ENCODE measurements around the gene TRPM3. TPM values are rescaled to one million over a fixed set of nuclear protein-coding genes. Genes with fewer than 3 reads are reported as not detected.

TRPM3 gene
- total RNA-seq, 2 experiments from 2014 or later = not detected

GRCh38 chr9:71004196-71004595 is 117.2 kb downstream of the TRPM3 start:
- Mint-ChIP-seq H3K36me3 (no peaks in the 10 kb centered on the region), H3K9me3 (ENCODE audit: low read depth) (peaks cover 6% of the 10 kb centered on the region), H3K4me3 (no peak overlapping the region), H3K4me1 (no peaks in the 10 kb centered on the region), H3K27ac (no peak overlapping the region), H3K27me3 (no peaks in the 10 kb centered on the region)
- CTCF ChIA-PET = no interaction called here
- ATAC-seq = no peak
- DNase-seq = no peak

GRCh38 chr9:71003346-71003745 is 118.1 kb downstream of the TRPM3 start:
- CTCF ChIA-PET = no interaction called here
- no peak for DNase-seq

GRCh38 chr9:71001780-71002386 is 119.5 kb downstream of the TRPM3 start:
- H3K4me1 Mint-ChIP-seq = no peaks in the 10 kb centered on the region
- DNase-seq (no peak), ATAC-seq (no peak)
- no peak overlapping the region for H3K27ac Mint-ChIP-seq
- H3K36me3 Mint-ChIP-seq = no peaks in the 10 kb centered on the region
- no peak overlapping the region for H3K4me3 Mint-ChIP-seq
- CTCF ChIA-PET = interaction anchor here (0.7 to 1.2 kb wide), 2 partner anchors 361 to 364 kb away, joined by 3 read pairs; no protein-coding TSS in a partner anchor
- H3K9me3 Mint-ChIP-seq (ENCODE audit: low read depth) = peaks cover 6% of the 10 kb centered on the region
- H3K27me3 Mint-ChIP-seq = no peaks in the 10 kb centered on the region

More at GRCh38 chr9:71003346-71003745, 118.1 kb downstream of the TRPM3 start:
- H3K36me3 Mint-ChIP-seq = no peaks in the 10 kb centered on the region
- no peak overlapping the region for H3K27ac Mint-ChIP-seq
- no peaks in the 10 kb centered on the region for H3K4me1 Mint-ChIP-seq
- no peak overlapping the region for H3K4me3 Mint-ChIP-seq
- ATAC-seq = no peak
- no peaks in the 10 kb centered on the region for H3K27me3 Mint-ChIP-seq
- peaks cover 6% of the 10 kb centered on the region for H3K9me3 Mint-ChIP-seq (ENCODE audit: low read depth)

GRCh38 chr9:70998962-70999361 is 122.5 kb downstream of the TRPM3 start:
- Mint-ChIP-seq H3K27me3 (no peaks in the 10 kb centered on the region), H3K9me3 (ENCODE audit: low read depth) (no peaks in the 10 kb centered on the region), H3K4me1 (no peaks in the 10 kb centered on the region), H3K4me3 (no peak overlapping the region), H3K36me3 (no peaks in the 10 kb centered on the region), H3K27ac (no peak overlapping the region)
- DNase-seq (no peak), ATAC-seq (no peak)
- CTCF ChIA-PET = no interaction called here

- CTCF ChIA-PET = no interaction called here
Measured at GRCh38 chr9:70995511-70995910, 125.9 kb downstream of the TRPM3 start.

GRCh38 chr9:70994582-70994981 is 126.8 kb downstream of the TRPM3 start:
- H3K27me3 Mint-ChIP-seq = no peaks in the 10 kb centered on the region
- no peaks in the 10 kb centered on the region for H3K4me1 Mint-ChIP-seq
- H3K9me3 Mint-ChIP-seq (ENCODE audit: low read depth) = no peaks in the 10 kb centered on the region
- H3K27ac Mint-ChIP-seq = no peak overlapping the region
- DNase-seq = no peak
- no peak for ATAC-seq
- no peaks in the 10 kb centered on the region for H3K36me3 Mint-ChIP-seq
- CTCF ChIA-PET = no interaction called here
- H3K4me3 Mint-ChIP-seq = no peak overlapping the region

More at GRCh38 chr9:70995511-70995910, 125.9 kb downstream of the TRPM3 start:
- H3K27me3 Mint-ChIP-seq = no peaks in the 10 kb centered on the region
- H3K4me1 Mint-ChIP-seq = no peaks in the 10 kb centered on the region
- no peaks in the 10 kb centered on the region for H3K36me3 Mint-ChIP-seq
- no peak for ATAC-seq
- no peaks in the 10 kb centered on the region for H3K9me3 Mint-ChIP-seq (ENCODE audit: low read depth)
- H3K4me3 Mint-ChIP-seq = no peak overlapping the region
- no peak for DNase-seq
- H3K27ac Mint-ChIP-seq = no peak overlapping the region

GRCh38 chr9:70988551-70988950 is 132.9 kb downstream of the TRPM3 start:
- no peaks in the 10 kb centered on the region for H3K36me3 Mint-ChIP-seq
- peaks cover 4% of the 10 kb centered on the region for H3K9me3 Mint-ChIP-seq (ENCODE audit: low read depth)
- H3K4me1 Mint-ChIP-seq = no peaks in the 10 kb centered on the region
- no peak for ATAC-seq
- no peaks in the 10 kb centered on the region for H3K27me3 Mint-ChIP-seq
- H3K27ac Mint-ChIP-seq = no peak overlapping the region
- DNase-seq = no peak
- CTCF ChIA-PET = no interaction called here
- no peak overlapping the region for H3K4me3 Mint-ChIP-seq

- CTCF ChIA-PET = no interaction called here
- H3K36me3 Mint-ChIP-seq = no peaks in the 10 kb centered on the region
- no peak overlapping the region for H3K27ac Mint-ChIP-seq
- DNase-seq (no peak), ATAC-seq (no peak)
- no peak overlapping the region for H3K4me3 Mint-ChIP-seq
- peaks cover 8% of the 10 kb centered on the region for H3K9me3 Mint-ChIP-seq (ENCODE audit: low read depth)
- H3K4me1 Mint-ChIP-seq = no peaks in the 10 kb centered on the region
- H3K27me3 Mint-ChIP-seq = no peaks in the 10 kb centered on the region
Measured at GRCh38 chr9:70987986-70988385, 133.4 kb downstream of the TRPM3 start.

GRCh38 chr9:70986984-70987383 is 134.4 kb downstream of the TRPM3 start:
- CTCF ChIA-PET = interaction anchor here (0.6 kb wide), 1 partner anchor 32 kb away, joined by 3 read pairs; no protein-coding TSS in a partner anchor
- no peak for ATAC-seq
- Mint-ChIP-seq H3K4me3 (no peak overlapping the region), H3K4me1 (no peaks in the 10 kb centered on the region), H3K9me3 (ENCODE audit: low read depth) (peaks cover 9% of the 10 kb centered on the region), H3K27ac (no peak overlapping the region), H3K36me3 (no peaks in the 10 kb centered on the region), H3K27me3 (no peaks in the 10 kb centered on the region)
- DNase-seq = no peak

GRCh38 chr9:70983723-70984295 is 137.6 kb downstream of the TRPM3 start:
- DNase-seq = no peak
- no peak overlapping the region for H3K27ac Mint-ChIP-seq
- peaks cover 9% of the 10 kb centered on the region for H3K9me3 Mint-ChIP-seq (ENCODE audit: low read depth)
- H3K36me3 Mint-ChIP-seq = no peaks in the 10 kb centered on the region
- H3K27me3 Mint-ChIP-seq = no peaks in the 10 kb centered on the region
- H3K4me3 Mint-ChIP-seq = no peak overlapping the region
- ATAC-seq = no peak
- CTCF ChIA-PET = no interaction called here
- H3K4me1 Mint-ChIP-seq = no peaks in the 10 kb centered on the region

- Mint-ChIP-seq H3K27ac (no peak overlapping the region), H3K4me1 (no peaks in the 10 kb centered on the region), H3K27me3 (no peaks in the 10 kb centered on the region), H3K9me3 (ENCODE audit: low read depth) (peaks cover 9% of the 10 kb centered on the region), H3K36me3 (no peaks in the 10 kb centered on the region), H3K4me3 (no peak overlapping the region)
- ATAC-seq (no peak), DNase-seq (no peak)
- CTCF ChIA-PET = no interaction called here
Measured at GRCh38 chr9:70981312-70981711, 140.1 kb downstream of the TRPM3 start.

GRCh38 chr9:70979966-70980365 is 141.5 kb downstream of the TRPM3 start:
- Mint-ChIP-seq H3K4me3 (no peak overlapping the region), H3K4me1 (no peaks in the 10 kb centered on the region), H3K27me3 (no peaks in the 10 kb centered on the region), H3K27ac (no peak overlapping the region), H3K9me3 (ENCODE audit: low read depth) (peaks cover 9% of the 10 kb centered on the region), H3K36me3 (no peaks in the 10 kb centered on the region)
- DNase-seq = no peak
- ATAC-seq = no peak
- CTCF ChIA-PET = no interaction called here

GRCh38 chr9:70978085-70978484 is 143.3 kb downstream of the TRPM3 start:
- CTCF ChIA-PET = no interaction called here
- ATAC-seq = no peak
- Mint-ChIP-seq H3K4me1 (no peaks in the 10 kb centered on the region), H3K27ac (no peak overlapping the region), H3K9me3 (ENCODE audit: low read depth) (peaks cover 2% of the 10 kb centered on the region), H3K36me3 (no peaks in the 10 kb centered on the region), H3K27me3 (no peaks in the 10 kb centered on the region), H3K4me3 (no peak overlapping the region)
- no peak for DNase-seq

GRCh38 chr9:70975821-70976220 is 145.6 kb downstream of the TRPM3 start:
- ATAC-seq = no peak
- H3K27ac Mint-ChIP-seq = no peak overlapping the region
- no peak overlapping the region for H3K4me3 Mint-ChIP-seq
- DNase-seq = no peak
- no peaks in the 10 kb centered on the region for H3K9me3 Mint-ChIP-seq (ENCODE audit: low read depth)
- CTCF ChIA-PET = no interaction called here
- no peaks in the 10 kb centered on the region for H3K27me3 Mint-ChIP-seq
- no peaks in the 10 kb centered on the region for H3K36me3 Mint-ChIP-seq
- no peaks in the 10 kb centered on the region for H3K4me1 Mint-ChIP-seq

Measured in activated CD8-positive, alpha-beta memory T cell treated with anti-CD3 and anti-CD28 coated beads, Interleukin-2, amount 10 ng/mL, durations not matched to agents 7 days and 5 days (primary cell).